Measurements from ENCODE around the gene WEE1. TPM values are rescaled to one million over a fixed set of nuclear protein-coding genes. Genes with fewer than 3 reads are reported as not detected.
A peak's percentile ranks its signal among the peaks of the same experiment; 100 is the strongest.

WEE1 gene
- total and polyA plus RNA-seq, 10 of the 15 experiments (the other 5 are each of a cell fraction or from before 2014, with no cell fraction given): 13.8 to 69.5 (median 45.4) TPM

DNA sequence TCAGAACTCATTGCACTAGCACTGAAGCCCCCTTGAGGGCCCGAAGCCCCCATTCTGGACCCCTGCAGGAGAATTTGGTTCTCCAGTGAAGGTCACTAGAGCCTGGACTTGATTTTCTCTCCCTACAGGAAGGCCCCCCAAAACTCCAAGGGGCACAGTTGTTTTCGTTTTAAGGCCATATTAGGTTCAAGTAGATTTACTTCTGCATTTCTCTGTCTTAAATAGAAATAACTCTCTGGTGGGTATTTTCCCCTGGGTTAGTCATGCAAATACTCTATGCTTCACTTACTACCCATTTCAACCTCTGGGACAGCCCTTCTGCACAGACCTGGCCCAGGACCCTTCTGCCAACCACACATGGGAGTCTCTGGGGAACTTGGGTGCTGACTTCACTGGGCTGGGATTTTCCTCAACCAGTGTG lies 41.6 kb downstream of the WEE1 start (continued):
- TF ChIP-seq, protein P1, sequence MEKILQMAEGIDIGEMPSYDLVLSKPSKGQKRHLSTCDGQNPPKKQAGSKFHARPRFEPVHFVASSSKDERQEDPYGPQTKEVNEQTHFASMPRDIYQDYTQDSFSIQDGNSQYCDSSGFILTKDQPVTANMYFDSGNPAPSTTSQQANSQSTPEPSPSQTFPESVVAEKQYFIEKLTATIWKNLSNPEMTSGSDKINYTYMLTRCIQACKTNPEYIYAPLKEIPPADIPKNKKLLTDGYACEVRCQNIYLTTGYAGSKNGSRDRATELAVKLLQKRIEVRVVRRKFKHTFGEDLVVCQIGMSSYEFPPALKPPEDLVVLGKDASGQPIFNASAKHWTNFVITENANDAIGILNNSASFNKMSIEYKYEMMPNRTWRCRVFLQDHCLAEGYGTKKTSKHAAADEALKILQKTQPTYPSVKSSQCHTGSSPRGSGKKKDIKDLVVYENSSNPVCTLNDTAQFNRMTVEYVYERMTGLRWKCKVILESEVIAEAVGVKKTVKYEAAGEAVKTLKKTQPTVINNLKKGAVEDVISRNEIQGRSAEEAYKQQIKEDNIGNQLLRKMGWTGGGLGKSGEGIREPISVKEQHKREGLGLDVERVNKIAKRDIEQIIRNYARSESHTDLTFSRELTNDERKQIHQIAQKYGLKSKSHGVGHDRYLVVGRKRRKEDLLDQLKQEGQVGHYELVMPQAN (conservative IDR thresholded peaks at IDR 0.05): no peak
- TF ChIP-seq FOXM1 (IDR thresholded peaks at IDR 0.05; ENCODE audit: low read depth, low read length) (peak; percentile 89), LARP7 (IDR thresholded peaks at IDR 0.05) (no peak), RB1 (IDR thresholded peaks at IDR 0.05; ENCODE audit: borderline replicate concordance) (no peak), NFYB (IDR thresholded peaks at IDR 0.05; ENCODE audit: insufficient read depth, low read depth, low read length) (no peak), SMAD1 (IDR thresholded peaks at IDR 0.05; ENCODE audit: low read depth, partially characterized antibody) (no peak), RFX5 (IDR thresholded peaks at IDR 0.05; ENCODE audit: low read depth, low read length) (no peak), SIN3A (IDR thresholded peaks at IDR 0.05; ENCODE audit: low read depth, low read length) (no peak), TARDBP (IDR thresholded peaks at IDR 0.05; ENCODE audit: borderline replicate concordance) (no peak), JUNB (IDR thresholded peaks at IDR 0.05) (peak; percentile 31), YBX1 (IDR thresholded peaks at IDR 0.05) (no peak), YY1 (IDR thresholded peaks at IDR 0.05; ENCODE audit: low read depth, low read length) (peak; percentile 39; the same call in 1 of the 2 replicates), RCOR1 (conservative IDR thresholded peaks at IDR 0.05; ENCODE audit: low read depth, low read length) (peak; percentile 92), DPF2 (IDR thresholded peaks at IDR 0.05) (peak; percentile 30; the same call in 1 of the 2 replicates), BCL11A (IDR thresholded peaks at IDR 0.05; ENCODE audit: low read depth, low read length) (peak; percentile 77), SREBF1 (IDR thresholded peaks at IDR 0.05; ENCODE audit: low read length) (0 out of 2 replicates have a peak, but pooled peaks have one; percentile 42), POLR2AphosphoS2 (IDR thresholded peaks at IDR 0.05; ENCODE audit: low read depth, low read length) (no peak), RUNX3 (IDR thresholded peaks at IDR 0.05; ENCODE audit: low read length) (peak; percentile 91), TBL1XR1 (IDR thresholded peaks at IDR 0.05; ENCODE audit: low read depth, low read length) (peak; percentile 94), BACH1 (IDR thresholded peaks at IDR 0.05; ENCODE audit: borderline replicate concordance) (no peak), NFXL1 (IDR thresholded peaks at IDR 0.05; ENCODE audit: borderline replicate concordance) (no peak), EED (IDR thresholded peaks at IDR 0.05; ENCODE audit: low read depth) (peak; percentile 80; the same call in 1 of the 2 replicates), PBX3 (IDR thresholded peaks at IDR 0.05; ENCODE audit: insufficient replicate concordance, low read depth, low read length) (no peak), ZNF217 (IDR thresholded peaks at IDR 0.05) (peak; percentile 90)
- TF ChIP-seq, protein P2, sequence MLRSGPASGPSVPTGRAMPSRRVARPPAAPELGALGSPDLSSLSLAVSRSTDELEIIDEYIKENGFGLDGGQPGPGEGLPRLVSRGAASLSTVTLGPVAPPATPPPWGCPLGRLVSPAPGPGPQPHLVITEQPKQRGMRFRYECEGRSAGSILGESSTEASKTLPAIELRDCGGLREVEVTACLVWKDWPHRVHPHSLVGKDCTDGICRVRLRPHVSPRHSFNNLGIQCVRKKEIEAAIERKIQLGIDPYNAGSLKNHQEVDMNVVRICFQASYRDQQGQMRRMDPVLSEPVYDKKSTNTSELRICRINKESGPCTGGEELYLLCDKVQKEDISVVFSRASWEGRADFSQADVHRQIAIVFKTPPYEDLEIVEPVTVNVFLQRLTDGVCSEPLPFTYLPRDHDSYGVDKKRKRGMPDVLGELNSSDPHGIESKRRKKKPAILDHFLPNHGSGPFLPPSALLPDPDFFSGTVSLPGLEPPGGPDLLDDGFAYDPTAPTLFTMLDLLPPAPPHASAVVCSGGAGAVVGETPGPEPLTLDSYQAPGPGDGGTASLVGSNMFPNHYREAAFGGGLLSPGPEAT (IDR thresholded peaks at IDR 0.05; ENCODE audit: low read depth): peak; percentile 73
- TF ChIP-seq, protein P3, sequence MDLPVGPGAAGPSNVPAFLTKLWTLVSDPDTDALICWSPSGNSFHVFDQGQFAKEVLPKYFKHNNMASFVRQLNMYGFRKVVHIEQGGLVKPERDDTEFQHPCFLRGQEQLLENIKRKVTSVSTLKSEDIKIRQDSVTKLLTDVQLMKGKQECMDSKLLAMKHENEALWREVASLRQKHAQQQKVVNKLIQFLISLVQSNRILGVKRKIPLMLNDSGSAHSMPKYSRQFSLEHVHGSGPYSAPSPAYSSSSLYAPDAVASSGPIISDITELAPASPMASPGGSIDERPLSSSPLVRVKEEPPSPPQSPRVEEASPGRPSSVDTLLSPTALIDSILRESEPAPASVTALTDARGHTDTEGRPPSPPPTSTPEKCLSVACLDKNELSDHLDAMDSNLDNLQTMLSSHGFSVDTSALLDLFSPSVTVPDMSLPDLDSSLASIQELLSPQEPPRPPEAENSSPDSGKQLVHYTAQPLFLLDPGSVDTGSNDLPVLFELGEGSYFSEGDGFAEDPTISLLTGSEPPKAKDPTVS (IDR thresholded peaks at IDR 0.05; ENCODE audit: low read depth, low read length): no peak
- TF ChIP-seq, protein P4, sequence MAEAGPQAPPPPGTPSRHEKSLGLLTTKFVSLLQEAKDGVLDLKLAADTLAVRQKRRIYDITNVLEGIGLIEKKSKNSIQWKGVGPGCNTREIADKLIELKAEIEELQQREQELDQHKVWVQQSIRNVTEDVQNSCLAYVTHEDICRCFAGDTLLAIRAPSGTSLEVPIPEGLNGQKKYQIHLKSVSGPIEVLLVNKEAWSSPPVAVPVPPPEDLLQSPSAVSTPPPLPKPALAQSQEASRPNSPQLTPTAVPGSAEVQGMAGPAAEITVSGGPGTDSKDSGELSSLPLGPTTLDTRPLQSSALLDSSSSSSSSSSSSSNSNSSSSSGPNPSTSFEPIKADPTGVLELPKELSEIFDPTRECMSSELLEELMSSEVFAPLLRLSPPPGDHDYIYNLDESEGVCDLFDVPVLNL (IDR thresholded peaks at IDR 0.05; ENCODE audit: low read depth, low read length): no peak

Data from GM12878 (cell line).